HL-60/S4 (cell line): Measurements from ENCODE around the gene SVBP.

Experiments
- in situ Hi-C: fragments of 300-500 bp; cut with MboI; formaldehyde crosslinking; loops from 2 replicates; pipeline ENCODE4 v1.14.3; 2022; ENCODE audit warnings: low sequenced_read_pairs

SVBP gene

GRCh38 chr1:42806593-42806992 is 10.6 kb downstream of the SVBP start:
- in situ Hi-C loops: no loop called here

GRCh38 chr1:42806171-42806570 is 11.0 kb downstream of the SVBP start:
- in situ Hi-C loops: no loop called here

DNA sequence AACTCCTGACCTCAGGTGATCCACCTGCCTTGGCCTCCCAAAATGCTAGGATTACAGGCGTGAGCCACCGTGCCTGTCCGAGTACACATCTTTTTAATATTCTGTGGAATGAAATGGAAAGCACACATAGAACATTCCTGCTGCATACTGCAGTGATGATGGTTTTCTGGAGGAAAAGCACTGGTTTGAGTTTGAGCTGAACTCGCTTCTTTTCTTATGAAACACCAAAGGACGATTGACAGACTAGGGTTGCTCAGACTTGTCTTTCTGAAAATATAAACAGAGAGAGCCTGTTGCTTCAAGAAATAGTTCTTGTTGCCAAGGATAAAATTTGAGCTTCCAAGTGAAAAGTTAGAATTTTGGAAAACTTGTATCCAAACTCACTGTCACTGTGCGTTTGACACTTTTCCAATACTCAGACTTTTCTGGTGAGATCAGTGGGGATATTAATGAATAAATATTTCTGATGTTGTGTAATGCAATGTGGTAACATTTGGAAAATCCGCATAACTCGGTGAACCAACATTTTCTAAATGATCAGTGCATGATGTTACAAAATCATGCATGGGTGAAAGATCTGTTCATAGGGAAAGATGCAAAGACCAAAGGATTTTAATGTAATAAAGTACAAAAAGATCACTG is 15.2 kb downstream of the SVBP start:
- in situ Hi-C loops: no loop called here

- in situ Hi-C loops: no loop called here
Measured at GRCh38 chr1:42797979-42798378, 19.2 kb downstream of the SVBP start.

DNA sequence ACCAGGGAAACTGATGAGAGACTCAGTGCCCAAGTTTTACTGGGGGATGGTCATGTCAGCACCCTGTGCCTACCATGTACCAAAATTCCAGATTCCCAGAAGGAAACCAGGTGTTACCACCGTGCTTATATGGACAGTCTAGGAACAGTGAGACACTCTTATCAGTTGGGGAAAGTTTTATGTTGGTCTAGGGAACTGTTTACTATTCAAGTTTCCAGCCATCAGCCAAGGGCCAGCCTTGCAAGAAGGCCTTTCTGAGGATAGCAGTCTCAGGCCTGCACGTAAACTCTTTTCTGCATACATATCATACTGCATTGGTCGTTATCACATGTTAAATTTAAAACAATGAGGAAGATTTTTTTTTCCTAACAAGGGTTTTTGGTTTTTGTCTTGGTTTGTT is 19.8 kb downstream of the SVBP start:
- in situ Hi-C loops: no loop called here

DNA sequence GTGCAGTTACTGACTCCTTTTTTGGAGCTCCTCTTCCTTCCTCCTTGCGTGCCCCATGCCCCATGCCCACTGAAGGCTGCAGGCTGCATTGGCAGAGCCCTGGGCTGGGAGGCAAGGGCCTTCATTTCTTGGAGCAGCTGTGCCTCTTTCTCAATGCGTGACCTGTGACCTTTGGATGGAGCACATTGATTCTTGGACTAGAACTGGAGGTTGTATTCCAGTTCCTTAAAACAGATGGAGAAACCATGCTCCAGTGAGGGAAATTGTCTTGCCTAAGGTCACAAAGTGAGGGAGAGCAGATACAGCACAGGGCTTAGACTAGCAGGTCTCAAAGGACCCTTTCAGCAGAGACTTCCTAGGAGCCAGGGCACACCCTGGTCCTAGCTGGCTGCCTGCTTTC is 23.4 kb downstream of the SVBP start:
- in situ Hi-C loops: no loop called here

- in situ Hi-C loops: loop anchor here (10.0 kb wide), 1 partner anchor 287 kb away; no protein-coding TSS in a partner anchor
Measured at GRCh38 chr1:42788021-42788420, 29.2 kb downstream of the SVBP start.

DNA sequence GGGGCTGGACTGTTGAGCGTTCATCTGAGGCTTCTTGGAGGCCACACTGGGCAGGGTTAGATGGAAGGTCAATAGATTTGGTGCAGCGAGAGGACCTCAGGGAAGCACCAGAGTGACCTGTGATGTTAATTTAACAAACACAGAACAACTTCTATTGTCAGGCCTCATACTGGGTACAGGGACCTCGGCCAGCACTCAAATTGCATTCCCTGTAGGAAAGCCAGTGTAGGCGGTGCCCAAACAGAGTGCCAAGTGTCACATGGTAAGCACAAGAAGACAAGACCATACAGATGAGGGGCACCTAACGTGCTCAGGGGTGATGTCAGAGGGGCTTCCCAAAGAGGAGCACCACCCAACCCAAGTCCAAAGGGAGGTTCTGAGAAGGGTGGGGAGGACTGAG is 31.1 kb downstream of the SVBP start:
- in situ Hi-C loops: loop anchor here (10.0 kb wide), 1 partner anchor 289 kb away; no protein-coding TSS in a partner anchor

GRCh38 chr1:42784946-42785693 is 32.1 kb downstream of the SVBP start, which contains the start of gene TMEM269:
TMEM269 (plus strand) TSS chr1:42784991; CDS start chr1:42789894, 4,903 bp downstream.
- in situ Hi-C loops: loop anchor here (10.0 kb wide), 1 partner anchor 290 kb away; no protein-coding TSS in a partner anchor

- in situ Hi-C loops: loop anchor here (10.0 kb wide), 1 partner anchor 290 kb away; no protein-coding TSS in a partner anchor
Measured at GRCh38 chr1:42784547-42784945, 32.7 kb downstream of the SVBP start.

DNA sequence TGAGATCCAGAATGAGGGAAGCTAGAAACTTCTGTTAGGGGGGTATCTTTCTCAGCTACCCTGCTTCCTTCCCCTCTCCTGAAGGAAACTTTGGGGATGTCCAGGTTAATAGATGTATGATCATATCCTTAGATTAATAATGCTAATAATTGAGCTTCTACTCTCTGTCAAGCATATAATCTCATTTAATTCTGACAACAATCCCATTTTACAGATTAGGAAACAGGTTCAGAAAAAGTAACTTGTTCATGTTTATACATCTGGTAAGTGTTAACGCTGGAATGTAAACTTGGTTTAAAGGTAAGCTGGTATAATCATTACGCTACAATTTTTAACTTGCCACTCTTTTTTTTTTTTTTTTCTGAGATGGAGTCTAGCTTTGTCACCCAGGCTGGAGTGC is 34.1 kb downstream of the SVBP start:
- in situ Hi-C loops: loop anchor here (10.0 kb wide), 1 partner anchor 292 kb away; no protein-coding TSS in a partner anchor

- in situ Hi-C loops: loop anchor here (10.0 kb wide), 1 partner anchor 295 kb away; no protein-coding TSS in a partner anchor
Measured at GRCh38 chr1:42780176-42780575, 37.0 kb downstream of the SVBP start.

GRCh38 chr1:42779725-42780124 is 37.5 kb downstream of the SVBP start:
- in situ Hi-C loops: loop anchor here (10.0 kb wide), 1 partner anchor 295 kb away; no protein-coding TSS in a partner anchor

- in situ Hi-C loops: no loop called here
Measured at GRCh38 chr1:42777852-42778251, 39.3 kb downstream of the SVBP start.

- in situ Hi-C loops: no loop called here
Measured at GRCh38 chr1:42776502-42776901, 40.7 kb downstream of the SVBP start.

- in situ Hi-C loops: no loop called here
Measured at GRCh38 chr1:42774928-42775526, 42.2 kb downstream of the SVBP start.

DNA sequence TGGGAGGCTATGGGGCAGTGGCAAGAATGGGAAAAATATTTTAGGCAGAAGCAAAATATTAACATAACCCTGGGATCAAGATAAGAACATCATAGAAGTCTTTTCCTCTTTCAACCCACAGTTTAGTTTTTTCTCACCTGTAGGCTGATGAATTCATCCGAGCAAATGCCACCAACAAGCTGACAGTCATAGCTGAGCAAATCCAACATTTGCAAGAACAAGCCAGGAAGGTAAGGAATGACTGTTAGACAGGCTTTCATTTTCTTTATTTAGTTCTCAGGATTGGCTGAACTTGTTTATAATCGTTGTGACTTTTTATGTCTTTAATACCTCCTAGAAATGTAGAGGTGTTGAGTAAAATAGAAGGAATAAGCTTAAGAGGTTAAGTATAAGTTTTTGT is 43.8 kb downstream of the SVBP start:
- in situ Hi-C loops: no loop called here

DNA sequence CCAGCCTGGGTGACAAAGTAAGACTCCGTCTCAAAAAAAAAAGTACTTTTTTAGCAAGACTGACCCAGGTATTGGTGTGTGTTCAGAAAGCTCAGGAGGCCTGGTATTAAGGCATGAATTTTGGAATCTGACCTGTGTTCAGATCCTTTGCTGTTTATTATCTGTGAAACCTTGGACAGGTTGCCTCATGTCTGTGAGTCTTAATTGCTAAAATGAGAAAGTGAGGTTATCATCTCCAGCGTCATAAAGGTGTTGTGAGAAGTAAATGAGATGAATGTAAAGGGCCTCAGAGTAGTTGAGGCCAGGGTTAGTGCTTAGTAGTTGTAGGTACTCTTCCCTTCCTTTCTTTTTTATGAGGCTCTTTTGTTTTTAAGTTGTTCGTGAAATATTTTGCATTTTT is 47.4 kb downstream of the SVBP start:
- in situ Hi-C loops: no loop called here

DNA sequence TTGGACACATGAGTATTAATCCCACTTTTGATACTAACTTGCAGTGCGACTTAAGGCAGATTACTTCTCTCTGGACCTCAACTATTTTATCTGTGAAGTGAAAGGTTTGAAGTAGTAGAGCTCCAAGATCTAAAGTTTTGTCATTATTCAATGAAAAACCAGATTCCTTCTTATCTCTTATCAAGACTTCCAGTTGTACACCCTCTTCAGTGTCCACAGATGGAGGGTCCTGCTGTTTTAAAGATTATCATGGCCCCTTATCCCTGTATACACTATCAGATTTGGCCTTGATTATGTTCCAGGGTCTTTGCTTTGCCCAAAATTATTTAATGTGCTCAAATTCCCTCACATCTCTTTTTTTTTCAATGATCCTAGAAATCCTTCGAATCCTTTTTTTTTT is 49.0 kb downstream of the SVBP start:
- in situ Hi-C loops: no loop called here

- in situ Hi-C loops: no loop called here
Measured at GRCh38 chr1:42767510-42768000, 49.6 kb downstream of the SVBP start.

DNA sequence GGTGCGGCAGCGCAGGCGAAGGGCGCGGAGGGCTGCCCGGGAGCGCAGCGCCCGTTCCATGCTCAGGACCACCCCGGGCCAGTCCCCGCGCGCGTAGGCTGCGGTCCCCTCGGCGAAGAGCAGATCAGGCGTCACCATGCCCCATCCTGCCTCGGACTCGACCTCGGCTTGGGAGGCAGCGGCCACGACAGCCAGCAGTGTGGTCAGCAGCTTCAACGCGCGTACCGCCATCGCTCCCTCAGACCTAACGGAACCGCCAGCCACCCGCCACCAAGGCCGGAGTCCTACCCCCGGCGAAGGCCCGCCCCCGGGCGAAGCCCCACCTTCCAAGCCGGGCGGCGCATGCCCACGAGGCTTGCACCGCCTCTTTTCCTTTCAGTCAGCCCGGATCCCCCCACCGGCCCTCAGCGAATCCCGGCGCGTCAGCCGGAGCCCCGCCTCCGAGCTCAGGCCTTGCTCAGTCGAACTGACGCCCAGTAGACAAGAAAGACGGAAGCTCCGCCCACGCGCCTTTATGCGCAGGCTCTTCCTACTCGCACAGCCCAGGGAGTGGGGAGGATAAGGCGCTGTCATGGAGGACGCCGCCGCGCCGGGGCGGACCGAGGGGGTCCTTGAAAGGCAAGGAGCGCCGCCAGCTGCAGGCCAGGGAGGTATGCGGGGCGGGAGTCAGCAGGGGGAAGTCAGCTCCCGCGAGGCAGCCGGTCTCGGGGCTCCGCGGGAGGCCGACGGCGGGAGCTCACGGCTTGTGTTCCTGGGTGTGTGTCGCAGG is 50.3 kb downstream of the SVBP start, which contains the start of the genes C1orf50 and P3H1:
Gene C1orf50 (plus strand): TSS at position 509 of the 769 bp plus-strand sequence. CDS start 63 bp downstream, at position 572.
Gene P3H1 (minus strand): TSS at position 288 of the 769 bp plus-strand sequence. CDS start 57 bp downstream, at position 231.
- in situ Hi-C loops: no loop called here
